Endothelial cell of umbilical vein (primary cell): ENCODE measurements around the gene HNRNPK. TPM values are rescaled to one million over a fixed set of nuclear protein-coding genes. Genes with fewer than 3 reads are reported as not detected.

Experiments
- BruUV-seq: library from RNA; stranded (reverse); fragments of 400-500 nt; replicated peaks from 2 replicates; lab custom pipeline; 2021; lab: Mats Ljungman, UMichigan
- CTCF ChIA-PET: fragments of 300-600, 350-600 bp; sonication (Branson Sonifier 250); formaldehyde crosslinking; loops from one replicate; lab custom pipeline; 2021; ENCODE audit warnings: antibody characterized with exemption, inconsistent platforms; lab: Charles Lee
- POLR2A ChIA-PET: fragments of 300-600, 350-600 bp; sonication (Branson Sonifier 250); formaldehyde crosslinking; loops from one replicate; lab custom pipeline; 2021; ENCODE audit warnings: antibody characterized with exemption, inconsistent platforms; lab: Charles Lee
- DNase-seq: peaks from one replicate; pipeline ENCODE4 v3.0.0-alpha.2; 2011; ENCODE audit warnings: low read depth, low spot score
- FAIRE-seq: peaks from 2 replicates; lab custom pipeline; 2011; peaks lifted over from hg19 to GRCh38; lab: Jason Lieb, UNC
- H2AFZ ChIP-seq: 2 replicates; pipeline ENCODE4 v1.6.0; 2012; ENCODE audit warnings: low read depth, low read length, control low read depth, inconsistent platforms
- H3K27ac ChIP-seq: 2 replicates; pipeline ENCODE4 v1.5.1; 2011; ENCODE audit warnings: low read depth, mild to moderate bottlenecking, control low read depth, low read length, moderate library complexity; ENCODE audit not compliant: insufficient read depth
- H3K27me3 ChIP-seq, 2 experiments: 2 replicates each; pipeline versions ENCODE4 v1.6.0 to v1.6.1; 2011; ENCODE audit warnings: low read length in 2 of 2, mixed read lengths in 1 of 2; ENCODE audit not compliant: control insufficient read depth in 2 of 2, insufficient read depth in 2 of 2
- H3K36me3 ChIP-seq, 2 experiments: 2 replicates in 1 of 2; 3 replicates in 1 of 2; pipeline ENCODE4 v1.5.1; 2011; ENCODE audit warnings: low read length in 2 of 2, mild to moderate bottlenecking in 1 of 2, moderate library complexity in 1 of 2; ENCODE audit not compliant: control insufficient read depth in 2 of 2, insufficient read depth in 2 of 2; ENCODE audit errors: extremely low read depth in 1 of 2
- H3K4me1 ChIP-seq: 3 replicates; pipeline ENCODE4 v1.5.1; 2011; ENCODE audit warnings: mild to moderate bottlenecking, low read length; ENCODE audit not compliant: control insufficient read depth, insufficient read depth; ENCODE audit errors: extremely low read depth
- H3K4me2 ChIP-seq: 2 replicates; pipeline ENCODE4 v1.6.1; 2011; ENCODE audit warnings: low read length, control low read depth, mixed read lengths; ENCODE audit not compliant: insufficient read depth
- H3K4me3 ChIP-seq, 3 experiments: fragments of 200-600 bp in 1 of 3; sonication (generic), shearing (Covaris generic) in 1 of 3; replicated peaks in 1 of 3; 2 replicates each; pipeline ENCODE4 v1.5.1; 2011 to 2016; ENCODE audit warnings: control low read depth in 3 of 3, low read length in 3 of 3, mild to moderate bottlenecking in 2 of 3, inconsistent platforms in 1 of 3, low read depth in 1 of 3, moderate library complexity in 1 of 3; ENCODE audit not compliant: insufficient read depth in 1 of 3
- H3K79me2 ChIP-seq: 2 replicates; pipeline ENCODE4 v1.6.0; 2012; ENCODE audit warnings: low read length, inconsistent platforms; ENCODE audit not compliant: control insufficient read depth, insufficient read depth
- H3K9ac ChIP-seq: replicated peaks from 2 replicates; pipeline ENCODE3; 2011; ENCODE audit warnings: low read length, control low read depth; ENCODE audit not compliant: insufficient read depth; ENCODE audit errors: extremely low read depth
- H3K9me1 ChIP-seq: replicated peaks from 3 replicates; pipeline ENCODE4 v1.6.0; 2011; ENCODE audit warnings: mild to moderate bottlenecking, low read length; ENCODE audit not compliant: control insufficient read depth, insufficient read depth; ENCODE audit errors: extremely low read depth
- H3K9me3 ChIP-seq: replicated peaks from 2 replicates; pipeline ENCODE4 v1.5.1; 2012; ENCODE audit warnings: low read length, inconsistent platforms; ENCODE audit not compliant: control insufficient read depth, insufficient read depth
- H4K20me1 ChIP-seq: replicated peaks from 2 replicates; pipeline ENCODE3; 2011; ENCODE audit warnings: mild to moderate bottlenecking, low read length; ENCODE audit not compliant: control insufficient read depth, insufficient read depth; ENCODE audit errors: extremely low read depth
- EZH2 ChIP-seq: IDR thresholded peaks from 2 replicates; pipeline ENCODE4 v1.6.1; 2012; ENCODE audit warnings: borderline replicate concordance, low read depth, mild to moderate bottlenecking, moderate library complexity, low read length, inconsistent platforms; ENCODE audit not compliant: severe bottlenecking
- JUN ChIP-seq: IDR thresholded peaks from 2 replicates; pipeline ENCODE4 v1.6.1; 2011; ENCODE audit warnings: borderline replicate concordance, low read depth; ENCODE audit not compliant: insufficient read length, insufficient read depth
- POLR2A ChIP-seq: IDR thresholded peaks from 2 replicates; pipeline ENCODE4 v1.6.1; 2012; ENCODE audit warnings: low read depth, mild to moderate bottlenecking, control low read depth, low read length
- POLR2AphosphoS5 ChIP-seq: IDR thresholded peaks from 2 replicates; pipeline ENCODE4 v1.6.1; 2012; ENCODE audit warnings: low read depth, mild to moderate bottlenecking, control low read depth, low read length, moderate library complexity; ENCODE audit not compliant: insufficient read depth
- dilution Hi-C: fragments of 300-500 bp; cut with MboI; formaldehyde crosslinking; loops from one replicate; pipeline ENCODE4 v1.15.0; 2019; ENCODE audit warnings: low sequenced_read_pairs; ENCODE audit not compliant: extremely low pct_ligation_motif_present
- intact Hi-C: fragments of 100-400 bp; cut with micrococcal nuclease; formaldehyde crosslinking; loops from one replicate; pipeline ENCODE4 v1.10.0; 2022
- polyA plus RNA-seq, 4 experiments: library from polyadenylated mRNA; depleted of rRNA in 3 of 4; stranded (reverse) in 3 of 4; unstranded in 1 of 4; fragments of >200 nt; gene quantifications; 2 replicates each; pipeline versions ENCODE4 v1.2.1 to v1.2.3, GENCODE V29; 2011 to 2012; ENCODE audit warnings: missing spikeins in 1 of 4
- total RNA-seq: library from RNA; stranded (reverse); gene quantifications from 2 replicates; pipeline ENCODE4 v1.2.3, GENCODE V29; 2021
- TF ChIP-seq, protein P1 (sequence below): IDR thresholded peaks from 2 replicates; pipeline ENCODE4 v1.6.1; 2011; ENCODE audit not compliant: insufficient read depth, insufficient read length
- TF ChIP-seq, protein P2 (sequence below), 2 donors: IDR thresholded peaks; 1 replicate in 1 of 2; 2 replicates in 1 of 2; pipeline ENCODE4 v1.5.1; 2011; ENCODE audit warnings: low read length in 2 of 2, mild to moderate bottlenecking in 2 of 2, moderate library complexity in 2 of 2, control low read depth in 1 of 2, inconsistent platforms in 1 of 2, low read depth in 1 of 2; ENCODE audit not compliant: insufficient read depth in 1 of 2; ENCODE audit errors: extremely low read depth in 1 of 2

Gene HNRNPK
- total and polyA plus RNA-seq, 2 donors (not counting 3 experiments of a cell fraction or from before 2014, with no cell fraction given) = 399 to 663 TPM

GRCh38 chr9:83920927-83921707, 58.9 kb downstream of the HNRNPK start, which contains the start of gene KIF27:
TSS of gene KIF27 (minus strand) at chr9:83921432. CDS start at chr9:83915591, 5,841 bp downstream.
- Histone ChIP-seq H3K9ac (peak within 1 kb of the TSS; percentile 83), H3K4me3 (peak within 1 kb of the TSS; percentile 41 to 78 (median 69)), H3K9me3 (no peaks in the 10 kb centered on the region), H3K36me3 (no peaks in the 10 kb centered on the region), H3K4me2 (peak within 1 kb of the TSS; percentile 97), H3K27ac (peak within 1 kb of the TSS; percentile 69), H3K79me2 (no peaks in the 10 kb centered on the region), H3K9me1 (no peaks in the 10 kb centered on the region), H4K20me1 (no peaks in the 10 kb centered on the region), H3K27me3 (no peaks in the 10 kb centered on the region), H2AFZ (peak within 1 kb of the TSS; percentile 96), H3K4me1 (peaks cover 10% of the 10 kb centered on the region)
- peak; percentile 96 for FAIRE-seq
- POLR2A ChIA-PET = no interaction called here
- DNase-seq = peak; percentile 98
- intact Hi-C loops (loop anchor here (1.0 to 5.0 kb wide), 7 partner anchors 36 to 396 kb away; partner anchors contain the start of genes HNRNPK, IDNK, RMI1 and UBQLN1), dilution Hi-C loops (no loop called here)
- TSS peak; percentile 99 for BruUV-seq
- TF ChIP-seq, protein P1, sequence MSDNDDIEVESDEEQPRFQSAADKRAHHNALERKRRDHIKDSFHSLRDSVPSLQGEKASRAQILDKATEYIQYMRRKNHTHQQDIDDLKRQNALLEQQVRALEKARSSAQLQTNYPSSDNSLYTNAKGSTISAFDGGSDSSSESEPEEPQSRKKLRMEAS = peak; percentile 17
- no peak for TF ChIP-seq EZH2
- peak; percentile 93 for TF ChIP-seq POLR2A
- TF ChIP-seq POLR2AphosphoS5 = peak; percentile 79
- no peak for TF ChIP-seq JUN
- TF ChIP-seq, protein P2, sequence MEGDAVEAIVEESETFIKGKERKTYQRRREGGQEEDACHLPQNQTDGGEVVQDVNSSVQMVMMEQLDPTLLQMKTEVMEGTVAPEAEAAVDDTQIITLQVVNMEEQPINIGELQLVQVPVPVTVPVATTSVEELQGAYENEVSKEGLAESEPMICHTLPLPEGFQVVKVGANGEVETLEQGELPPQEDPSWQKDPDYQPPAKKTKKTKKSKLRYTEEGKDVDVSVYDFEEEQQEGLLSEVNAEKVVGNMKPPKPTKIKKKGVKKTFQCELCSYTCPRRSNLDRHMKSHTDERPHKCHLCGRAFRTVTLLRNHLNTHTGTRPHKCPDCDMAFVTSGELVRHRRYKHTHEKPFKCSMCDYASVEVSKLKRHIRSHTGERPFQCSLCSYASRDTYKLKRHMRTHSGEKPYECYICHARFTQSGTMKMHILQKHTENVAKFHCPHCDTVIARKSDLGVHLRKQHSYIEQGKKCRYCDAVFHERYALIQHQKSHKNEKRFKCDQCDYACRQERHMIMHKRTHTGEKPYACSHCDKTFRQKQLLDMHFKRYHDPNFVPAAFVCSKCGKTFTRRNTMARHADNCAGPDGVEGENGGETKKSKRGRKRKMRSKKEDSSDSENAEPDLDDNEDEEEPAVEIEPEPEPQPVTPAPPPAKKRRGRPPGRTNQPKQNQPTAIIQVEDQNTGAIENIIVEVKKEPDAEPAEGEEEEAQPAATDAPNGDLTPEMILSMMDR (IDR thresholded peaks at IDR 0.05; ENCODE audit: extremely low read depth in 1 of 2, insufficient read depth in 1 of 2, low read depth in 1 of 2, low read length in 2 of 2) = peak; percentile 8 to 36
- CTCF ChIA-PET = interaction anchor here (0.6 to 2.5 kb wide), 16 partner anchors 9 to 476 kb away, joined by 3 to 26 read pairs (median 4); no protein-coding TSS in a partner anchor
